ENCODE measurements around the gene HOXA3.

The HOXA3 gene

GRCh38 chr7:27189997-27190748, 37.8 kb upstream of the HOXA3 start:
- no peak for DNase-seq (ENCODE audit: extremely low read depth in 1 of 2, low read depth in 1 of 2)

DNA sequence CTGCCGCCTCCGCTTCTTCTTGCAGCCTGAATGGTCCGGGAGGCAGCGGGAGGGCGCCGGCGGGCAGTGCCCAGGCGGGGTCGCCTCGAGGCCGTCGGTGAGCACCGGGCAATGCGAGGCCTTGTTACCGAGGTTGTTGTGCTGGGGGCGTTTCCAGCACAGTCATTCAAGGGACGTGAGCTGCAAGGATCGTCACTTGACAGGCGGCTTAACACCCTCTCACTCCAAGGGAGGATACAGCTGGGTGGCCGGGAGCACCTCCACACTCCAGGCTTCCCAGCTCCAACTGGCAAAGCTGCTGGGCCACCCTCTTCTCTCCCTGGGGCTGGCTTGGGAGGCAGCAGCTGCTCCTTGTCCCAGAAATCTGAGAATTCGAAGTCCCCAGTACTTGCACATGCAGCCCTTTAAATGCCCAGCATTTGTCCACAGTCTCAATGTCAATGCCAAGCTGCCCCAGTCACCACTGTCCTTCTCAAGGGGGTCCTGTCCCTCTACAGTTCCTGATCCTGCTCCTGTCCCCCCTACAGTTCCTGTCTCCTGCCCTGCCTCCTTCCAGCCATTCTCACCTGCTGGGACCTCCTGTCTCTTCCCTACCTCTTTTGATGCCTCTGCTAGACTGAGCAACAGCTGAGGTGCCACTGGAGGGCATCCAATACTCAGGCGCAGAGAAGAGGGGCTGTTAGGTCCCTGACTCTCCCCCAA, 37.1 kb upstream of the HOXA3 start:
- DNase-seq (ENCODE audit: extremely low read depth in 1 of 2, low read depth in 1 of 2): no peak

- DNase-seq (ENCODE audit: extremely low read depth in 1 of 2, low read depth in 1 of 2): no peak
Measured at GRCh38 chr7:27188386-27189294, 36.3 kb upstream of the HOXA3 start.

DNA sequence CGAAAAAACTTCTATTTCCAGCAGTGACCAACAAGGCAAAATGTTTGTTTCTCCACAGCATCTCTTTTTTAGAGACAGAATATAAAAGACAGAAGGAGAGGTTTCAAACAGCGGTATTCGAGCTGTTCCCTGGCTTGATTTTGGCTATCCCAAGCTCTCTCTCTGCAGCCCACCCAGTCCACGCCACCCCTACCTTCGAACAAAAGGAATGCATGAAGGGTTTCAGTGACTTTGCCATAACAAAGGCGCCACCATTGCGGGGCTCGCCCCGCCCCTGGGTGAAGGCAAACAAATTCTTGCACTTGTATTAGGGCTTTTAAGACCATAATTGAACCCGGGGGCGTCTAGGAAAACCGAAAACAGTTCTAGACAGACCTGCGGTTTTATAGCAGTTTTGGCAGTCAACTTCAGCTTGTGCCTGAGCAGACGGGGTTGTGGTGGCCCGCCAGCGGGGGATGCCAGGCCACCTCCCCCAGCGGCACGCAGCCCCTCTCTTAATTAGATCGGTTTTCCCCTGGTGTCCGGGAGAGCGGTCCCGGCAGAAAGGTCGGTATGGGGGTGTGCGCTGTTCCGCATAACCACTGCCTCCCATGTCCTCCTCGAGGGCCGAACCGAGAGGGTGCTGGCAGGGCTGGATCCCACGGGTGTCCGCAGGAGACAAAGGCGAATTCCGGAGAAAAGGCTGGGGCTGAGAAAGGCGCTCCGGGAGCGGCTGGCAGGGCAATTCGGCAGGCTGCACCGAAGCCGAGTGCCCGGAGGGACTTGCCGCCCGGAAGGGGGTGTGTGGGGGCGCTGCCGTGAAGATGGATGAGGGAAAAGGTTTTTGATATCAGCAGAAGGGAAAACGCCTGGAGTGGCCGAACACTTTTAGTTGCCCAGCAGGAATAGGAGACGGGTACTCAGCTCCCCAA, 35.3 kb upstream of the HOXA3 start:
- no peak for DNase-seq (ENCODE audit: extremely low read depth in 1 of 2, low read depth in 1 of 2)

GRCh38 chr7:27186668-27187474, 34.5 kb upstream of the HOXA3 start:
- no peak for DNase-seq (ENCODE audit: extremely low read depth in 1 of 2, low read depth in 1 of 2)

GRCh38 chr7:27185854-27186667, 33.7 kb upstream of the HOXA3 start:
- no peak for DNase-seq (ENCODE audit: extremely low read depth in 1 of 2, low read depth in 1 of 2)

- DNase-seq (ENCODE audit: extremely low read depth in 1 of 2, low read depth in 1 of 2): no peak
Measured at GRCh38 chr7:27185013-27185853, 32.9 kb upstream of the HOXA3 start, which contains the start of gene HOXA11. TSS of gene HOXA11 (minus strand) at chr7:27185232. CDS start at chr7:27185144, 88 bp downstream.

GRCh38 chr7:27184337-27185012, 32.1 kb upstream of the HOXA3 start:
- DNase-seq (ENCODE audit: extremely low read depth in 1 of 2, low read depth in 1 of 2): no peak

GRCh38 chr7:27183682-27184336, 31.4 kb upstream of the HOXA3 start:
- DNase-seq (ENCODE audit: extremely low read depth in 1 of 2, low read depth in 1 of 2): no peak

DNA sequence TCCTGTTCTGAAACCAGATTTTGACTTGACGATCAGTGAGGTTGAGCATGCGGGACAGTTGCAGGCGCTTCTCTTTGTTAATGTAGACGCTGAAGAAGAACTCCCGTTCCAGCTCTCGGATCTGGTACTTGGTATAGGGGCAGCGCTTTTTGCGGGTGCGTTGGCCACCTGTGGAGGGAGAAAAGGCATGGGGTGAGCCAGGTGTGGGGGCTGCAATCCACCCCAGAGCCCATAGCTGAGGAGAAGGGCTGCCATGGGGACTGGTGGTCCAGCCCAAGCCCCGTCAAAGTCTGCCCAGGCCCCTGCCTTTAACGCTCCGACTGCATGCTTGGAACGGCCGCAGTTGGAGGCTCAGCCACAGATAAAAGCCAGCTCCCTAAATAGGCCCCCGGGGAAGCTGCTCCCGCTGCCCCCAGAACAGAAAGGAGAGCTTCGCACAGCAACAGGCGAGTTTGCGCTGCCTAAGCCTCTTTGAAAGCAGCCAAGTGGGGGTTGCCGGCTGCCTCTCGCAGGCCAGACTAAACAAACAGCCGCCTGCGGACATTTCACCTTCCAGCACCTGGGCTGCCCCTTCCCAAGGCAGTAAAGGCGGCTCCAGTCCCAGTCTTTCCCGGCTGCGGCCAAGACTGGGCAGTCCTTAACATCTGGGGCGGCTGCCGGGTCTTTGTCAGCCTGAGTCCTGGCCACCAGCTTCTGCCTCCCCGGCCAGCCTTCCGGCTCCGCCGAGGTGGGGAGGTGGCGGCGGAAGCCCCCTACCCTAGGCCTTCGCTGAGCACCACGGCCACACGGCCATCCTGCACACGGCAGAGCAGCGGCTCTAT, 30.7 kb upstream of the HOXA3 start:
- no peak for DNase-seq (ENCODE audit: extremely low read depth in 1 of 2, low read depth in 1 of 2)

DNA sequence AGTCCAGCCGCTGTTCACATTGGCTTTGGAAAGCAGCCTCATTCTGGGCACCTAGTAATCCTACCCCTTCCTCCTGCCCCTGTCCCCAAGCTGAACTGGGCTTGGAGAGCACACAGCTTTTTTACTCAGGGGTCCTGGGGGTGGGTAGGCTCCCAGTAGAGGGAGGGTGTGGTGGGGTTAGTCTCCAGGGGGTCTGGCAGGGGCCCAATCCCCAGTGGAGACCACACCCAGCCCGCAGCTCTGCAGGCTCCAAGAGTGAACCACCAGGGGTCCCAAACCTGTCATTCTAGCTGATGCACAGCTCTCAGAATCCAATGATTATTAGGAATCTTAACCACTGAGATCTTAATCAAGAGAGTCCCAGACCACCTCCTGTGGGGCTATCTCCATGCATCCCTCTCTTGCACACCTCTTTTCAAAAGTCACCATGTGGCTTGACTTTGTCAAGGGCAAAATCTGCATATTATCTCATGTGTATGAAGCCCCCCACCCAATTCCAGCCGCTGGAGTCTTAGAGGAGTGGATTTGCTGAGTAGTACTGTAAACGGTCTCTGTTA, 30.0 kb upstream of the HOXA3 start:
- DNase-seq (ENCODE audit: extremely low read depth in 1 of 2, low read depth in 1 of 2): no peak

DNA sequence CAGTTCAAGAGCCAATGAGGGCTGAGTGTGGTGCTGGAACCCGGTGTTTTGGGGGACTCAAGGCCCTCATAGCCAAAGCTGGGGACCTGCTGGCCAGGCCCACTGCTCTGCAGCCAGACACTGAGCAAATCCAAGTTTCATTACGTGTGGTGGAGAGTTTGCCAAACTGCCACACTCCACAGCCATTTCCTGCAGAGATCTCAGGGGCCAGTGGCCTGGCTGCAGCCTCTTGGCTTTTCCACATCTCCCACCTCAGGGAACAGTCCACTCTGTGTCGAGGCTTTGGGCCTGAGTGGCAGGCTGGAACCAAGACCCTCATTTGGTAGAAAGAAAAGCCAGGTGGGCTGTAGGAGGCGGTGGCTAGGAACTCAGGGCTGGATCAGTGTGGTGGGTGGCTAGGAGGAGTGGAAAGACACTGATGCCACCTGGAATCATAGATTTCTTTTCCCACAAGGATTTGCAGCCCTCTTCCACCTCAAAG, 29.5 kb upstream of the HOXA3 start:
- DNase-seq (ENCODE audit: extremely low read depth in 1 of 2, low read depth in 1 of 2): no peak

DNA sequence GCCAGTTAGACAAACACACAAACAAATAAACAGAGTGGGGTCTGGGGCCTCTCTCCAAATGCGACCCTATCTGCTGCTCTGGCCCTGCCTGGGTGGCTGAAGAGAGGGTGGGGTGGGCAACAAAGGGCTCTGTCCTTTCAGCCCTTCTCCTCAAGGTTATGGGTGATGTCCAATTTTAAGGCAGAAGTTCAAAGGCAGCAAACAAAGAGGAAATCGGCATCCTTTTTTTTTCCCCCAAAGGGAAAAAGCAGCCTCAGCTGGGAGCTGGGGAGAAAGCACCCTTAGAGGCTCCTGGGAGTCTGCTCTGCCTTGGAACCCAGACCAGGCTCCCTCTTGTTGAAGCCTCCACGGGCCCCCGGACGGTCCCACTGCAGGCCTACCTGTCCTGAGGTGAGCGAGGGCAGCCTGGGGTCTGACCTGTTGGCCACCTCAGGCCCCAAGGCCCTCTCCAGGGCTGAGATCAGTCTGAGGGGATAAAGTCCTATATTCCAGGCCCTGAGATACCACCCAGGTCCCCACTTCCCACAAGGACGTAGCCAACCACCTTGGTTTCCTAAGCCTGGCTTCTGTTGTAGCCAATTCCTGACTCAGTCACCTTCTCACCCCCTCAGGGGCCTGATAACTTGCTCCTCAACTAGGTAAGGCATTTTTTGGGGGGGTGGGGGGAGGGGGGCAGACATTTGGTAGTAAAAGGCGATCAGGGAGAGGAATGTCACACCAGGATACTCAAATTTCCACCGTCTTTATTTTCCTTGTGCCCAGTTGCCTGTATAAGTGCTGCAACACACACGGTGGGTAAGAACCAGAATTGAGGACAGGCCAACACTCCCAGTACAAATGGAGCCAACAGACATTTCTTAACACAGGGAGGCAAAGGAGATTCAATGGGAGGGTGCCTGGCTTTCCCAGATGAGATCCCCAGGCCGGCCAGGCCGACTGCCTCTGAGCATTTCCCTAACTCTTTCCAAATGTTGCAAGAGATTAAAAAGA, 28.3 kb upstream of the HOXA3 start:
- no peak for DNase-seq (ENCODE audit: extremely low read depth in 1 of 2, low read depth in 1 of 2)
